Stimulated activated CD8-positive, alpha-beta memory T cell treated with anti-CD3 and anti-CD28 coated beads, Interleukin-4, amount 100 ng/mL, for 24 hours (primary cell): ENCODE results near the gene TMEM201.
A peak's percentile ranks its signal among the peaks of the same experiment; 100 is the strongest.
"Not testable (repeated sequence)": the region's sequence is repeated elsewhere in the genome, so short reads cannot be mapped to it uniquely, and the experiment has no call there.

ENCODE experiments used
- DNase-seq: peaks from one replicate; pipeline ENCODE4 v3.0.0-alpha.2; 2020; ENCODE audit warnings: low read depth

Gene TMEM201

DNA sequence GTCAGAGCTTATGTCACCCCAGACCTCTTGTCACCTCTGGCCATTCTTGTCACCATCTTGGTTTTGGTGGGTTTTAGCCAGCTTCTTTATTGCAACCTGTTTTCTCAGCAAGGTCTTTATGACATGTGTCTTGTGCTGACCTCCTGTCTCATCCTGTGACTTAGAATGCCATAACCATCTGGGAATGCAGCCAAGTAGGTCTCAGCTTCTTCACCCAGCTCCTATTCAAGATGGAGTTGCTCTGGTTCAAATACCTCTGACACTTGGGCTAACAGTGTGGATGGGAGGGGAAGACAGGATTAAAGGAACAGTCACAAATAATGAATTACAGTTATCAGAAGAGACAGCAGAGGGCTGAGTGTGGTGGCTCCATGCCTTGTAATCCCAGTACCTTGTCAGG is 32.3 kb downstream of the TMEM201 start:
- no peak for DNase-seq

DNA sequence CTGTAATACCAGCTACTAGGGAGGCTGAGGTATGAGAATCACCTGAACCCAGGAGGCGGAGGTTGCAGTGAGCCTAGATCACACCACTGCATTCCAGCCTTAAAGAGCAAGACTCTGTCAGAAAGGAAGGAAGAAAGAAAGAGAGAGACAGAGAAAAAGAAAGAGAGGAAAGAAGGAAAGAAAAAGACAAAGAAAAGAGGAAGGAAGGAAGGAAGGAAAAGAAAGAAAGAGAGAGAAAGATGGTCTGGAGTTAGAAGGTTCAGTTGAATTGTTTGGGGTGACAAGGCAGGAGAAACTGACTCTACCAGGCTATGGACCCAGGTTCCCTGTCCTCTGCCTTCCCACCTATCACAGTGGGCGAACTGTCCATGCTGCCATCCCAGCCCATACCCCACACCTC is 35.4 kb downstream of the TMEM201 start:
- DNase-seq = no peak

DNA sequence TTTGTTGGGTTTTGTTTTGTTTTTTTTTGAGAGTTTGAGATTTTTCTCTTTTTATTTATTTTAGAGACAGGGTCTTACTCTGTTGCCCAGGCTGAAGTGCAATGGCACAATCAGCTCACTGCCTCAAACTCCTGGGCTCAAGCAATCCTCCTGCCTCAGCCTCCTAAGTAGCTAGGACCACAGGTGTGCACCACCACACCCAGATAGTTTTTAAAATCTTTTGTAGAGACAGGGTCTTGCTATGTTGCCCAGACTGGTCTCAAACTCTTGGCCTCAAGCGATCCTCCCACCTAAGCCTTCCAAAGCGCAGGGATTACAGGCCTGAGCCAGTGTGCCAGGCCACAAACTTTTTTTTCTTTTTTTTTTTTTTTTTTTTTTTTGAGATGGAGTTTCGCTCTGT is 36.3 kb downstream of the TMEM201 start:
- DNase-seq = not testable (repeated sequence)

DNA sequence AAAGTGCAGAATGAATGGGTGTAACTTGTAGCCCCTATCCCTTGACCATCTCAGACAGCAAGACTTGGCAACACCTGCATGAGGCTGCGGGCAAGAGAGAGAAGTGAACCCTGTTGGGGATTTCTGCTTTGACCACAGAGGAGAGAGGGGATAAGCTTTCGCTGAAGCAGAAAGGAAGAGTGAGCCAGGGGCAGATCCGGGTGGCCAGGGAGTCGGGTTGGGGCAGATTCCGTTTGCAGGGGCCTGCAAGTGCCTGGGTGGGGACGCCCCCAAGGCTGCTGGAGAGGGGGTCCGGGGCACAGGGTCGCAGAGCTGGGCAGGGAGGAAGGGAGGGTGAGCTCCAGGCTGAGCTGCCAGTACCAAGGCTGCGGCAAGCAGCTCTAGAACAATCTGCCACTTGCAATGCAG is 37.5 kb downstream of the TMEM201 start:
- DNase-seq = no peak

DNA sequence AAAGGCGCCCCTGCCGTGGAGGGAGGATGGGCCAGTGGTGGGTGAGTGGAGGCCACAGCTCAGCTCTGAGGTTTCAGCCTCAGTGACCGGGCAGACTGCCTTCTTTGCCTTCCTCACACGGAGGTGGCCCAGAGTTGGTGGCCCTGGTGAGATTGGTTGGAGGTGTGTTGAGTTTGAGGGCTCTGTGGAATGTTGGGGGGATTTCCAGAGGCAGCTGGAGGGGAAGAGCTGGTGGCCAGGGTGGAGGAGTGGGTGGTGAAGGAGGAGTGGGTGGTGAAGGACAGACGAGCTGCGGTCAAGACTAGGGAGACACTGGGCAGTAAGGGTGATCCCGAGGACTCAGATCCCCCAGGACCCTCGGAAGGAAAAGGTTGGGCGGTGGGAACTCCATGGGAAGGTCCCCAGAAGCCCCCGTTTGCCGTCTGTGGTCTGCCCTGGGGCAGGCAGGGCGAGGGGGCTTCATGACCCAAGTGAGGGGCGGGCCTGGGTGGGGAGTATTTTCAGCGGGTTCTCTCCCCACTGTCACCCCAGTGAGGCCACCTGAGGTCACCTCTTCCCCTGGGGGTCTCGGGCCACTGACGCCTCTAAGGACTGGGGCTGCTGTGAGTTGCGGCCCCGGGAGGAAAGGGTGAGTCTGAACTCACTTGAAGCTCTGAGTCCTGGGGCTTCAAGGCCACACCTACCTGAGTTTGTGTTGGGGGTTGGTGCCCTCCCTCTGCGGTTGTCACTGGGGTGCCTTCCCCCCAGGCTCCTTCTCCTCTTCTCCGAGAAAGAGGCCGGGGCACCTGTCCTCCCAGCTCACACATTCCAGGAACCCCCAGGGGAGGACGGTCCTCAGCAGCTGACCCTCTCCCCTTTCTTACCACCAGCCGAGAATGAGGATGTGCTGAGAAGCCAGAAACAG is 40.1 kb downstream of the TMEM201 start:
- peak; percentile 57 for DNase-seq

DNA sequence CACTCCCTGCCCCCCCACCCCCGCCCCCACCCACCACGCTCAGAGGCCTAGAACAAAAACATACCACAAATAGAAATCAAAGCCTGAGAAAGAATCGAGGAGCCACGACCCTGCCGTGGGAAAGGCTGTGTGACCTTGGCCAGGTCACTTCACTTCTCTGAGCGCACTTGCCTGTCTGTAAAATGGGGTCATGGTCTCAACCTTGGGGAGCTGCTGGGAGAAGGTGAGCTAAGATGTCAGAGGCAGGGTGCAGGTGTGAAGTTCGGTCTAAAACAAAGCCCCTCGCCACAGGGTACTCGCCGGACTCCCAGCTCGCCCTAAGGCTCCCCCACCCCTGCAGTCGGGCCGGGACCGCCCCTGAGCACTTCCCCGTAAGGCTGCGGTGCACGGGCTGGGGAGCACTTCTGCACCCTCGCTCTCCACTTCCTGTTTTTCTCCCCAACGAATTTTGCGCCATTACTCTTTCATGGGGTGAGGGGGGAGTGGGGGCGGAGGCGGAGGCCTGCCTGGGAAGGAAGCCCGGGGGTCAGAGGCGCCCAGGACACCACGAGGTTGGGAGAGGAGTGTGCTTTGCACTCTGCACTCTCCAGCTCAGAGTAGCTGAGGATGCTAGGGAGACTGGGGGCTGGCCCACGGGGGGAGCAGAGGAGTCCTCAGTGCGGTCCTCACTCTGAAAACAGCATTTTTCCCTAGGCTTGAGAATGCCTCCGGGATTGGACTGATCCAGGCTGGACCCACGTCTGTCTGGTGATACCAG is 40.9 kb downstream of the TMEM201 start:
- DNase-seq = peak; percentile 67

DNA sequence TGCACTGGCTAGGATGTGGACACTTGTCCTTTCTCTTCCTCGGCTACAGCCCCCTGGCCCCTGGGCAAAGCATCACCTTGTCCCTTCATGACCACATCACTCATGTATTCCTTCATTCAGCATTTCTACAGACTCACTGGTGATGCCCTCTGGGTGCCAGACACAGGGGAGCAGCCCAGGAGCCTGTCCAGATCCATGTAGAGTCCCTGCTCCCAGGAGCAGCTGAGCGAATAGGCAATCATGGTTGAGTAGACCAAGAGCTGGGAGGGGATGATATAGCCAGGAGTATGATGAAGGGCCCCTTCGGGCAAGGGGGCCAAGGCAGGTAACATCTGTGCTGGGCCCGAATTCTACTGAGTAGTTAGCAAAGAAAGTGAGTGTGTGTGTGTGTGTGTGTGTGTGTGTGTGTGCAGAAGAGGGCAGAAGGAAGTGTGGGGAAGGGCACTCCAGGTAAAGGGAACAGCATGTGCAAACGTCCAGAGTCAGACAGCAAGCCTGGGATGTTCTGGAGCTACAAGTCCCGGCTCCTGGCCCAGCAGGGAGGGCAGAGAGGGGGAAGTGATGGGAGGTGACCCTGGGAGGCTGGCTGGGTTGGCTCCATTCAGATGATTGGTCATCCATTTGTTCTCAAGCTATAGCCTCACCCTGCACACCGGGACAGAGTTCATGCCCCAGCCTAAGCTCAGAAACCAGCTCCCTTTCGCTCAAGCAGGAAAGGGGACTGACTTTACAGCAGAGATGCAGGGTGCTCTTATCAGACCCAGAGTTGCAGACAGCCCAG is 41.8 kb downstream of the TMEM201 start:
- no peak for DNase-seq

DNA sequence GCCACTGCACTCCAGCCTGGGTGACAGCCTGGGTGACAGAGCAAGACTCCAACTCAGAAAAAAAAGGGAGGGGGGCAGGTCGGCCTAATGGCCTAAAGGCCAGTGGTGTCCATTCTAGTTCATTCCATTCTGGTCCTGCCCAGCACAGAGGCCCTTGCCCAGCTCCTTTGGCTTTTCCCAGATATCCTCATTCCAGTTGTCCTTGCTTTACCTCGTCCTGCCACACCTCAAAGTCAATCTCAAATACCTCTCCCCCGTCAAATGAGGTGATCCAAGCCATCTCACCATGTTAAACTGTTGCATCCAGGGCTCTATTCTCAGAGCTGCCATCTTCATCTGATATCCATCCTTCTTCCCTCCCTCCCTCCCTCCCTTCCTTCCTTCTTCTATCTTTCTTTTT is 42.9 kb downstream of the TMEM201 start:
- no peak for DNase-seq

DNA sequence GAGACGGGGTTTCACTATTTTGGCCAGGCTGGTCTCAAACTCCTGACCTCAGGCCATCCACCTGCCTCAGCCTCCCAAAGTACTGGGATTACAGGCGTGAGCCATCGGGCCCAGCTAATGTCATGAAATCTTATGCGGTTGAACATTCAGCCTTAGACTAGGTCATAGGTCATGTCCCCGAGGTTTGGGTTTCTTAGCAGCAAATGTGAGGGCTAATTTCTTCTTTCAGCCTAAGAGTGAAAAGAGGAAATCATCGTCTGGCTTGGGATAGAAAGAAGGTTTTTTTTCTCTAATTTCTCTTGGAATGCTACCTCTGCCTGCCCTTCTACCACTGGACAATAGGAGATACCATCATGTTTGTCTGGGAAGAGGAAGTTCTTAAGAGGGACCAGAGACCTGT is 44.8 kb downstream of the TMEM201 start:
- DNase-seq = no peak

DNA sequence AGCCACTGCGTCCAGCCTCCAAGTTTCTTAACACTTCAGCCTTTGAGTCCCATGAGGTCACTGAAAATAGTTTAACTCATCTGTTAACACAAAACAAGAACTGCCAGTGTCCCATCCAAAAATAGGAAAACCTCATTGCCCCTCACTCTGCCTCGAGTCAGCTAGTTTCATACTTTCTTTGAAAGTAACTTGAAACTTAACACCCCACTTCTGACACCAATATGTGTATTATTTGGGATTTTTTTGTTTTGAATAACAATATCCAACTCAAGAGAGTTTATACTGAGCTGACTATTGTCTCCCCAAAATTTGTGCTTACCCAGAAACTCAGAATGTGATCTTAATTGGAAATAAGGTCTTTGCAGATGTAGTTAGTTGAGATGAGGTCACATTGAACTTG is 45.9 kb downstream of the TMEM201 start:
- no peak for DNase-seq

DNA sequence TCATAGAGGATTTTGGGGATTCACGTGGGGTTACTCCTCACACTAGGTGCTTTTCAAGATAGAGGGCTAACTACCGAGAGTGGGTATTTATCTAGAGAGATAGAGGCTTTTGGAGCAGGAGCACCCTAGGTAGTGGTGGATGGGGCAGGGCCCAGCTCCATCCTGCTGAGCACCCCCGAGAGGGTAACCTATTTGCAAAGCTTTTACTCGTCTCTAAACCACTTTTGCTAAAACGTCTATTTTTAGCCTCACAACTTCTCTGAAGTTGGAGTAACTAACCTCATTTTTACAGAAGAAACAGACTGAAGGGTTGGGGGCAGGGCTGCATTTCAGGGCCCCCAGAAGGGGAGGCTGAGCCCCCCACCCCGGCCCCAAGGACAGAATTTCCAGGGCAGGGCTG is 50.5 kb downstream of the TMEM201 start:
- DNase-seq = no peak

DNA sequence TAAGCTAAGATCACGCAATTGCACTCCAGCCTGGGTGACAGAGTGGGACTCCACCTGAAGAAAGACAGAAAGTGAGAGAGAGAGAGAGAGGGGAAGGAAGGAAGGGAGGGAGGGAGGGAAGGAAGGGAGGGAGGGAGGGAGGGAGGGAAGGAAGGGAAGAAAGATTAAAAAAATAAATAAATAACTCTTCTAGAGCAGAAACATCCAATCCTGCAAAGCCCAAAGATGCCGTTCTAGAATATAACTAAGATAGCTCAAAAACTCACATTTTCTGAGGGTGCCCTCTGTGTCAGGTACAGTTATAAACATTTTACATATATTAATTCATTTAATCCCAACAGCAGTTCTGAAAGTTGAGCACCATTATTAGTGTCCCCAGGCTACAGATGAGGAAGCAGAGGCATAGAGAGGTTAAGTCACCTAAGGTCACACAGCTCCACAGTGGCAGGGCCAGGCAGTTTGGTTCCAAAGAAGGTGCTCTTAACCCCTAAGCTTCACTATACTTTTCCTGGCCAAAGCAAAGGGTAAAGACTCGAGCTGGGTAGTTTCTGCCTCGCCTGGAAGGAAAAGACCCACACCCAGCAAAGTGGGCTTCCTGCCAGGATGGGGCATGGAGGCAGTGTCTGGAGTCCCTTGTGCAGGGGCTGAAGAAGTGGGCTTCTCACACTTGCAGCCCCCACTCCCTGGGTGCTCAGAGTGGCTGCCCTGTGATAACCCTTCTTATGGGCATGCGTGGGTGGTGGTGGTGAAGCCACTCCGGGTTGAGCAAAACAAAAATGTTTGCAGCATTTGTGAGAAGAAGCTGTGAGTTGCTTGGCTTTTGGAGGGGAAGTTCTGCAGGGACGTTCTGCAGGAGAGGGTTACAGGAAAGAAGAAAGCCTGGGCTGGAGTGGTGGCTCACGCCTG is 54.9 kb downstream of the TMEM201 start:
- peak; percentile 16 for DNase-seq

DNA sequence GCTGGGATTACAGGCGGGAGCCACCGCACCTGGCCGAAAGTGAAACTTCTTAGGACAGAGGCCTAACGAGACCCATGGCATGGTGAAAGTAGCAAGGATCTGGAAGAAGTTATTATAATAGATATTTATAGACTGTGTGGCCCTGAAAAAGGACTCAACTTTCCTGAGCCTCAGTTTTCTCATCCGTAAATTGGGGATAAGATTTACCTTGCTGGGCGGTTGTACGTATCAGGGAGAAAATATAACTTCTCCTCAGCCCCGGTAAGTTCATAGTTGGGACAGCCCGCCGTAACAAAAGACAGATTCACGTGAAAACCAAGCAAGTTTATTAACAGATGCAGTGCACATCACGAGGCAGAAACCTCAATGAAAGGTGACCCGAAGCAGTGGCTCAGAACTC is 57.3 kb downstream of the TMEM201 start:
- DNase-seq = no peak

DNA sequence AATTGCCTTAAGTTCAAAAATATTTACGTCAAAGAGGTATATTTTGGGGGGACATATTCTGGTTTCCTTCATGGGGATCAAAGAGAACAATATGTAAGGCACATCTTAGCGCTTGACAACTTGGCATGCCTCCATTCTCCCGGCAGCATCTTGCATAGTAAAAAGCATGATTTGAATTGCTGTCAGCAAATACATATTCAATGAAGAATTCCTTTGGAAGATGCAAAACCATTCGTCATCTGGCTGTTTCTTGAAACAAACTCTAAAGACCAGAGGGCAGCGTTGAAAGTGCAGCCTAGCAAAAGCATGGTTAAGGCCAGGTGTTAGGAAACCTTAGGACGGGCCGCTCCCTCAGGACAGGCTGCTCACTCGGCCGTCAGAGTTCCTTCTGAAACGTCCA is 59.5 kb downstream of the TMEM201 start:
- DNase-seq = no peak

DNA sequence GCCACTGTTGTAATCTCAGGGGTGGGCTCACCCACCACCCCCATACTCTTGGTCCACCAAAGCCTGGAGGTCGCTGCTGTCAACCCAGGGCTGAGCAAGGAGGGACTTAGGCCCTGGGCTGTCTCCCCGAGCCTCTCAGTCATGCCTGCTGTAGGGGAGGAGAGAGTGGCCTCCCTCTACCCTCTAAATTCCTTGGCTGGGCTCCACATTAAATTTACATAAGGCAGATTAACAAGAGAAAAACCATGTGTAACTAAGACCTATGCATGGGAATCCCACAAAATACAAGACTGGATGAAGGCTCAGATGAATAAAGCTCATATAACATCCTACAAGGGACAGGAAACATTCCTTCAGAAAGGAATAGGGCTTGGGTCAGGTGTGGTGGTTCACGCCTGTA is 61.1 kb downstream of the TMEM201 start:
- no peak for DNase-seq

DNA sequence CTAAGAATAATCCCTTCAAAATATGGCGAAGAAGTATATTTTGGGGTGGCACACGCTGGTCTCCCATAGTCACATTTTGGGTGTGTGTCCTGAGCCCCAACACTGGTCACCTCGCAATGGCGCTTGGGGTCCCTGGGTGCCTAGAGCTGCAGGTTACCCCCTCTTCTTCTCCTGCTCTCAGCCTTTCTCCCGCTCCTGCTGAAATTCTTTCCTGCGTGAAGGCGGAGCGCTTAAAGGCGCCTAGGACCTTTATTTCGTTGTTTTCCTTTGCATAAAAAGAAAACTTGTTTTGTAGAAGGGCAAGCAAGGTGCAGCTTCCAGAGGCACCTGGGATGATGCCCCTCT is 62.5 kb downstream of the TMEM201 start:
- no peak for DNase-seq

DNA sequence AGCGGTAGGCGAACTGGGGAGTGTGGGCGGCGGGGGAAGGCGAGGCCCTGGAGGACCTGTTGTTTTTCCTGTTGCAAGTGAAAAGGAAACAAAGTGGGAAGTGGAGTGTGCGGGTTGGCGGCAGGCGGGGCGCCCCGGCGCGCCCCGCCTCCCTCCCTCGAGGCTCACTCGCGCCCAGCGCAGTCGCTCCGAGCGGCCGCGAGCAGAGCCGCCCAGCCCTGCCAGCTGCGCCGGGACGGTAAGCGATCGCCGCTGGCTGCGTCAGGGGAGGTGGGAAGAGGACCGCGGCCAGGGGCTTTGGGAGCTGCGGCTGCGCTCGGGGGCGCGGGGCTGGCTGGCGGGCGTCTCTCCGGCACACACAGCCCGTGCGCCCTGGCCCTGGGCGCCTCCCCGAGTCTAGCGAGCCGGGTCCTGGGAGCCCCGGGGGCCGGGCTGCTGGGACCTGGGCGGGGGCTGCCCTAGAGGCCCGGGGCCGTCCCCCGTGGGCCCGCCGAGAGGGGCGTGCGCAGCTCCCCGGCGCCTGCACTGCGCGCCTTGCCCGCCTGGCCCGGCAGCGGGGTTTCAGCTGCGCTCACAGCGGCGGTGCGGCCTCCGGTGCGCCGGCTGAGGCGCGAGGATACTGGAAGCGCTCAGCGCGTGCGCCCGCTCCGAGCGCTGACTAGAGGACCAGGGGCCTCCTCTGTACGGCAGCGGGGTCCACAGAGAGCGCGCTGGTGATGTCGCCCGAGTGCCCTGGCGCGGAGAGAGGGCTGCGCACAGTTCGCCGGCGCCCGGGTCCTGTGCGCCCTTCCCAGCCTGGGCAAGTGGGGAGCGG is 63.1 kb downstream of the TMEM201 start, which contains the start of gene PIK3CD:
PIK3CD (plus strand) TSS at position 167 of the 814 bp plus-strand sequence. CDS start 58,725 bp downstream, outside the sequence.
- DNase-seq = no peak

DNA sequence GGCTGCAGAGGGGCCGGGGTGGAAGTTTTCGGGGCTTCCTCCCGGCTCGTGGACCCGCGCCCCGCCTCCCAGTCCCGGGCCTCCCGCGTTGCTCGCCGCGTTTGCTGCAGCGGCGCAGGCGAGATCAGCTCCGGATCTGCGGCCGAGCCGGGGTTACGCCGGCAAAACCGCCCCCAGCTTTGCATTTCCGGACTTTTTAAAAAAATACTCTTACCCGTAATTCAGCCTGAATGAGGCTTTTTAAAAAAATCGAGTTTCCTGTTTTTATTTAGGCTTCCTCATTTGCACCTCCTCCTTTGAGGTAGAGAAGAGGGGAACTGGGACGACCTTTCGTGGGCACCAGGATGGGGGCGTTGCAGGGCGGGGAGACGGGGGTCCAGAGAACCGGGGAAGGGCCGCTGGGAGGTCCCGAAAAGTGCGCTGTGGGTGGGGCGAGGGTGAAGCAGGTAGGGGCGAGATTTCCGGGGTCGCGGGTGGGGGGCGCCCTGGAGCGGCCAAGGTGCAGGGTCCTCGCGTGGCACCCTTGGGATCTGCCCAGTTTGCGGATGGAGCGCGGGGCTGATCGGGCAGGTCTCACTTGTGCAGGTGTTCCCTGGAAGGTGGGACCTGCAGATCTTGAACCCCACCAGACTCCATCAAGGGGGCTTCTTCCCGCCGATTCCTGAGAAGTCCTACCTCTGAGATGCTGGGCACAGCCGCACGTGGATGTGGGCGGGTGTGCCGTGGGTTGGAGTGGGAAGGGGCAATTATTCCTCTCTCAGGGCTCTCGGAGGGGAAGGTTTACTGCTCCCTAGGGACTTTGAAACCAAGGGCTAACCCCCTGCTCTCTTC is 63.9 kb downstream of the TMEM201 start:
- peak; percentile 44 for DNase-seq

DNA sequence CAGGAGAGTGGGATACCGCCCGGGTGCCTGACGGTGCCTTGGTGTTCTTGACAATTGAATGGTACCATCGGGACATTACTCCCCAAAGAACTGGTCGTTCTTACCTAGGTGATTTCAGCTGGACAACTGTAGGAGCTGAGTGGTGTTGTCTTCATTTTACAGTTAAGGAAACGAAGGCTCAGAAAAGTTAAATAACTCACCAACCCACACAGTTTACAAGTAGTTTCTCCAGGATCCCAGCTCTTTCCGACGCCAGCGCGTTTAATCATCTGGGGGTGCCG is 64.4 kb downstream of the TMEM201 start:
- no peak for DNase-seq

DNA sequence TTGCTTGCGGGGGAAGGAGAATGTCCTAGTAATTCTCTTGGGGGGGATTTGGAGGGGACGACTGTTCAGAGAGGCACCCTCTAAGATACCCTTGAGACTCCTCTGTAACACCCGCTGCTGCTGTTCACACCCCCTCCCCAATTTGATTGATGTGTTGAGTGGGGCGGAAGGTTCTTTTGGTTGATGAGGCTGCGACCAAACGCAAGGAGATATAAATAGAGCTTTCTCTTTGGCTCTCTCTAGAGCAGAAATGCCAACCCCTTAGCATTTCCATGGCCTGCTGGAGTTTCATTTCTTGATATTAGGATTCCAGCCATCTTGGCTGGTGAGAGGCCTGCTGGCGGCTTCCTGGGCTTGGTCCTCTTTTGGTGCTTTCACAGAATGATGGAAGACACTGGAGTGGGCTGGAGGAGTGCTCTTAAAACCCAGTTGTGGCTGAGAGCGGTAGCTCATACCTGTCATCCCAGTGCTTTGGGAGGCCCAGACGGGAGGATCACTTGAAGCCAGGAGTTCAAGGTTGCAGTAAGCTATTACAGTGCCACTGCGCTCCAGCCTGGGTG is 64.9 kb downstream of the TMEM201 start:
- no peak for DNase-seq
